Mesothelial cell of epicardium (in vitro differentiated cells): ENCODE measurements around the gene ZNF532. TPM values are rescaled to one million over a fixed set of nuclear protein-coding genes. Genes with fewer than 3 reads are reported as not detected.

Experiments
- DNase-seq, 2 experiments: peaks; one replicate each; pipeline ENCODE4 v3.0.0; 2021; ENCODE audit warnings: low spot score in 2 of 2; ENCODE audit not compliant: unreplicated experiment in 2 of 2
- H3K27ac Mint-ChIP-seq: 2 replicates; pipeline ENCODE4 v1.8.0; 2021; ENCODE audit warnings: mixed read lengths
- H3K27me3 Mint-ChIP-seq: 2 replicates; pipeline ENCODE4 v1.8.0; 2021; ENCODE audit warnings: low read depth, mixed read lengths
- H3K36me3 Mint-ChIP-seq: 2 replicates; pipeline ENCODE4 v1.8.0; 2021; ENCODE audit warnings: mixed read lengths
- H3K4me1 Mint-ChIP-seq: 2 replicates; pipeline ENCODE4 v1.8.0; 2021; ENCODE audit warnings: mixed read lengths
- H3K4me3 Mint-ChIP-seq: 2 replicates; pipeline ENCODE4 v1.8.0; 2021; ENCODE audit warnings: mild to moderate bottlenecking, moderate library complexity, mixed read lengths
- H3K9me3 Mint-ChIP-seq: 2 replicates; pipeline ENCODE4 v1.8.0; 2021; ENCODE audit warnings: mixed read lengths
- total RNA-seq: library from RNA; stranded (reverse); gene quantifications from 3 replicates; pipeline ENCODE4 v1.2.1, GENCODE V29; 2021
- TF ChIP-seq, protein P1 (sequence below): fragments of 200-600 bp; sonication (generic); IDR thresholded peaks from one replicate; pipeline ENCODE4 v1.5.0; 2021; ENCODE audit warnings: antibody characterized with exemption; ENCODE audit not compliant: unreplicated experiment

ZNF532 gene
- total RNA-seq, 1 donor from 2014 or later, result 188 TPM

DNA sequence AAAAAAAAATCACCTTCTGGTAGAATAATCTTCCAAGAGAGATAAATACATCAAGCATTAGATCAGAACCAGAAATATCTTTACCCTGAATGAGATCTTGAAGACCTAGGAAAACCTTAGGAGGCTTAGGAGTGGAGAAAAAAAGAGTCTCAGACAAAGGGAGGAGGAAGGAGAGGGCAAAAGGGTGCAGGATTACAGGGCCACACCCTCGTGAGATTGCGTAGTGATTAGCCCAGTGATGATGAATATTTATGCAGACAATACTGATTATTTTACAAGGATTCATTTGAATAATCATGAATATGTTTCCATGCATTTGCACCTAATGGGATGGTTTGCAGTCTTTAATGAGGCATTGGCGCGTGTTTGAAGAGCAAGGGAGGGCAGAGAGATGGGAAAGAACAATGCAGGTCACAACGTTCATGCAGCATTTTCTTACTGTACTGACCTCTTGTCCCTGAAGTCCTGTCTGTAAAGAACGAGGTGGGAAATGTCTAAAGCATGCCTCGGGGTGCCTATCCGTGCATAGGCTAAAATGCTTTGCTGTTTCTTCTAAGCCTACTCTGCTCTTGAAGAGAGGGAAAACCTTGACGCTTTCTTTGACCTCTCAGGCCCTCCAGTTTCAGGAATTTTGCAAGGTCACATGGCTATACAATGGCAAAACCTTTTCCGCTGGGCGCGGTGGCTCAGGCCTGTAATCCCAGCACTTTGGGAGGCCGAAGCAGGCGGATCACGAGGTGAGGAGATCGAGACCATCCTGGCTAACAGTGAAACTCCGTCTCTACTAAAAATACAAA, 18.6 kb upstream of the ZNF532 start:
- DNase-seq, result no peak
- Mint-ChIP-seq H3K4me3 (no peak overlapping the region), H3K36me3 (no peaks in the 10 kb centered on the region), H3K4me1 (peaks cover 50% of the 10 kb centered on the region), H3K27me3 (peaks cover 2% of the 10 kb centered on the region), H3K9me3 (no peaks in the 10 kb centered on the region), H3K27ac (no peak overlapping the region)
- TF ChIP-seq, protein P1, sequence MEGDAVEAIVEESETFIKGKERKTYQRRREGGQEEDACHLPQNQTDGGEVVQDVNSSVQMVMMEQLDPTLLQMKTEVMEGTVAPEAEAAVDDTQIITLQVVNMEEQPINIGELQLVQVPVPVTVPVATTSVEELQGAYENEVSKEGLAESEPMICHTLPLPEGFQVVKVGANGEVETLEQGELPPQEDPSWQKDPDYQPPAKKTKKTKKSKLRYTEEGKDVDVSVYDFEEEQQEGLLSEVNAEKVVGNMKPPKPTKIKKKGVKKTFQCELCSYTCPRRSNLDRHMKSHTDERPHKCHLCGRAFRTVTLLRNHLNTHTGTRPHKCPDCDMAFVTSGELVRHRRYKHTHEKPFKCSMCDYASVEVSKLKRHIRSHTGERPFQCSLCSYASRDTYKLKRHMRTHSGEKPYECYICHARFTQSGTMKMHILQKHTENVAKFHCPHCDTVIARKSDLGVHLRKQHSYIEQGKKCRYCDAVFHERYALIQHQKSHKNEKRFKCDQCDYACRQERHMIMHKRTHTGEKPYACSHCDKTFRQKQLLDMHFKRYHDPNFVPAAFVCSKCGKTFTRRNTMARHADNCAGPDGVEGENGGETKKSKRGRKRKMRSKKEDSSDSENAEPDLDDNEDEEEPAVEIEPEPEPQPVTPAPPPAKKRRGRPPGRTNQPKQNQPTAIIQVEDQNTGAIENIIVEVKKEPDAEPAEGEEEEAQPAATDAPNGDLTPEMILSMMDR, result no peak

DNA sequence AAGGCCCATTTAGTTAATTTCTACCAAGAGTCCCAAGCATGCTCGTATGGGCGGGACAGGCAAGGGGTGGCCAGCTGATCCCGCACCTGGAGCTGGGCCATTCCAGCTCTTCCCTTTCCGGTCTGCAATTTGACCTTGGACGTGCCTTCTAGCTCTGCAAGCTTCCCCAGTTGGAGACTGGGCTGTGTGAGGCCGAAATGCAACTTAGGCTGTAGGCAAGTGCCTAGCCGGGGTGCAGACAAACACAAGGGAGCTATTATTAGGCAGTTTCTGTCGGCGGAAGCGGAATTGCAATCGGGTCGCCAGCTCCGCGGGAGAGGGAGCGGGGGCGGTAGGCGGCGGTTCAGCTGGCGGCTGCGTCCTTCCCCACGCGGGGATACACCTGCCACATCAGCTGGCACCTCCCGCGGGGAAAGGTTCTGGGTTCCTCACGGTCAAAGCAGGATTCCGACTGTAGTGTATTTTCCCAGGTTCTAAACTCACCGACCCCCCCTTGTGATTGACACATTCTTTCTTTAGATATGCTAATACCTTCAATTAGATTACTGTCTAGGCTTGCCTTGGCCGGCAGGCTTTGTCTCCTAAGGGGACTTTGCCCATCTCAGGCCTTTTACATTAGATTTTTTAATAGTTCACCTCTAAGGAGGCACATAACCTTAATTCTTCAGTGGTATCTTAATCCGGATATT, 17.1 kb upstream of the ZNF532 start:
- TF ChIP-seq, protein P1, result no peak
- peaks cover 2% of the 10 kb centered on the region for H3K27me3 Mint-ChIP-seq
- DNase-seq, result no peak
- H3K27ac Mint-ChIP-seq, result peak overlapping the region; percentile 81
- H3K4me1 Mint-ChIP-seq, result peaks cover 59% of the 10 kb centered on the region
- H3K9me3 Mint-ChIP-seq, result no peaks in the 10 kb centered on the region
- no peaks in the 10 kb centered on the region for H3K36me3 Mint-ChIP-seq
- H3K4me3 Mint-ChIP-seq, result peak overlapping the region; percentile 61

DNA sequence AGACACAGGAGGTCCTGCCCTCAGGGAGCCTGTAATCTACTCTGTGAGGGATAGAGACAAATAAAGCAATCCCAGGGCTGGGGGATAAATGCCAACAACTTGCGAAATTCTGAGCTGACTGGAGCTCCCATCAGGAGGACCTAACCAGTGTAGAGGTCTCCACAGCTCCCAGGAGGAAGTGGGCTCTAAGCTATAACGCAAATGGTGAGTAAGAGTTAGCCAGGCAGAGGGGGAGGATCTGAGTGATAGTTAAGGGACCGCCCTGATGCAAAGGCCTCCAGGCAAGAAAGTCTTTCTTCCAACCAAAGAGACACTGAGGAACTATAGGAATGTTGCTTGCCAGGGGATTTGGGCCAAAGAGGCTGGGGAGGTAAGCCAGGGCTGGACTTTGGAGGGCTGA, 16.0 kb upstream of the ZNF532 start:
- peaks cover 52% of the 10 kb centered on the region for H3K4me1 Mint-ChIP-seq
- H3K9me3 Mint-ChIP-seq, result no peaks in the 10 kb centered on the region
- no peak overlapping the region for H3K4me3 Mint-ChIP-seq
- peaks cover 2% of the 10 kb centered on the region for H3K27me3 Mint-ChIP-seq
- H3K27ac Mint-ChIP-seq, result peak overlapping the region; percentile 61
- TF ChIP-seq, protein P1, result no peak
- H3K36me3 Mint-ChIP-seq, result no peaks in the 10 kb centered on the region
- no peak for DNase-seq

DNA sequence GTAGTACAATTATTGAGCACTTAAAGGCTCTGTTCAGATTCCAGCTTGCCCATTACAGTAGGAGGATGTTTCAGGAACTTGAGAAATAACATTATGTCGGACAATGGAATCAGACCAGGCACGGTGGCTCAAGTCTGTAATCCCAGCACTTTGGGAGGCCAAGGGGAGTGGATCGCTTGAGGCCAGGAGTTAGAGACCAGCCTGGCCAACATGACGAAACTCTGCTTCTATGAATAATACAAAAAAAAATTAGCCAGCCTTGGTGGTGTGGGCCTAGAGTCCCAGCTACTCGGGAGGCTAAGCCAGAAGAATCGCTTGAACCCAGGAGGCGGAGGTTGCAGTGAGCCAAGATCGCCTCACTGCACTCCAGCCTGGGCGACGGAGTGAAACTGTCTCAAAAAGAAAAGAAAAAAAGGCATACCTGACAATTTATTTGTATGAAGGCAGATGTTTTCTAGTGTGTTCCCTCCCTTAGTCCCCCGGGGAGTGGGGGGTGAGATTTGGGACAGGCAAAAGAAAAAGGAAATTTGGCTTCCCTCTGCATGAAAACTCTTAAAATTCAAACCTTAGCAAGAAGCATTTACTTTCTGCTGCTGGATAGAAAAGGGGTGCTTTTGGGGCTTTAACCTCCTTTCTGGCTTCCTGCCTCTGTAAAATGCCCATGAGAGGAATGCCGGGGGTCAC, 13.7 kb upstream of the ZNF532 start:
- Mint-ChIP-seq H3K36me3 (no peaks in the 10 kb centered on the region), H3K27me3 (peaks cover 2% of the 10 kb centered on the region), H3K9me3 (no peaks in the 10 kb centered on the region), H3K27ac (peak overlapping the region; percentile 91), H3K4me1 (peaks cover 46% of the 10 kb centered on the region), H3K4me3 (no peak overlapping the region)
- DNase-seq, result no peak
- TF ChIP-seq, protein P1, result no peak

DNA sequence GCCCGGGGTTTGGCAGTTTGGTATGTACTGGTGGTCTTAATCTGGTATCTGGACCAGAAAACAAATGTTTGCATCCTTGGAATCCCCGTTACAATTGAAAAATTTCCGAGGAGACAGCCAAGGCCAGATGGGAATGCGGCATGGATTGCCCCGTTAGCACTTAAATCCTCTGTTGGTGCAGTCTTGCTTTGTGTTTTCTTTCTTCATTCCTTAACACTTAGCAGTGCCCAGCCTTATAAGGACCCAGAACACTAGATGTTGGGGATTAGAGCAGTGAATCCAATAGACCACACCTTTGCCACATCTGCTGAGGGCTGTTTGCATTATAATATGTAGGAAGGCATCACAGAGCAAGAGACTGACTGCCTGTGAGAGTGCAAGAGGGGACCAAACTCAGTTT, 12.8 kb upstream of the ZNF532 start:
- no peak for DNase-seq
- Mint-ChIP-seq H3K27ac (no peak overlapping the region), H3K9me3 (no peaks in the 10 kb centered on the region), H3K27me3 (peaks cover 2% of the 10 kb centered on the region), H3K4me1 (peaks cover 44% of the 10 kb centered on the region), H3K36me3 (no peaks in the 10 kb centered on the region), H3K4me3 (no peak overlapping the region)
- TF ChIP-seq, protein P1, result no peak
